HTR-8/SVneo (cell line): ENCODE measurements around the gene ACOX3.
"Not testable (repeated sequence)": the region's sequence is repeated elsewhere in the genome, so short reads cannot be mapped to it uniquely, and the experiment has no call there.

Experiments
- DNase-seq: peaks from one replicate; pipeline ENCODE4 v3.0.0; 2011; ENCODE audit warnings: low spot score, mixed read lengths; ENCODE audit not compliant: insufficient read length
- FAIRE-seq: peaks from 2 replicates; lab custom pipeline; 2011; peaks lifted over from hg19 to GRCh38; lab: Jason Lieb, UNC

ACOX3 gene

DNA sequence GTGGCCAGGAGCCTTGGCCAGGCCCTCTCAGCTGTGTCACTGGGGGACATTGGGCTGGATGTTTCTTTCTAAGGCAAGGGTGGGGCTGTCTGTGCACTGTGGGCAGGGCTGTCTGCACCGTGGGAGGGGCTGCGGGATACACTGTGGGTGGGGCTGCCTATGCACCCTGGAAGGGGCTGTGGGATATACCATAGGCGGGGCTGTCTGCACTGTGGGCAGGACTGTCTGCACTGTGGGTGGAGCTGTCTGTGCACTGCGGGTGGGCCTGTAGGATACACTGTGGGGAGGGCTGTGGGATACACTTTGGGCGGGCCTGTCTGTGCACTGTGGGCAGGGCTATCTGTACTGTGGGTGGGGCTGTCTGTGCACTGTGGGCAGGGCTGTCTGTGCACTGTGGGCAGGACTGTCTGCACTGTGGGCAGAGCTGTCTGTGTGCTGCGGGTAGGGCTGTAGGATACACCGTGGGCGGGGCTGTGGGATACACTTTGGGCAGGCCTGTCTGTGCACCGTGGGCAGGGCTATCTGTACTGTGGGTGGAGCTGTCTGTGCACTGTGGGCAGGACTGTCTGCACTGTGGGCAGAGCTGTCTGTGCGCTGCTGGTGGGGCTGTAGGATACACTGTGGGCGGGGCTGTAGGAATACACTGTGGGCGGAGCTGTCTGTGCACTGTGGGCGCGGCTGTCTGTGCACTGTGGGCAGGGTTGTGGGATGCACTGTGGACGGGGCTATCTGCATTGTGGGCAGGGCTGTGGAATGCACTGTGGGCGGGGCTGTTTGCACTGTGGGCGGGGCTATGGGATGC is 31.1 kb downstream of the ACOX3 start:
- peak; percentile 95 for FAIRE-seq
- DNase-seq = no peak

DNA sequence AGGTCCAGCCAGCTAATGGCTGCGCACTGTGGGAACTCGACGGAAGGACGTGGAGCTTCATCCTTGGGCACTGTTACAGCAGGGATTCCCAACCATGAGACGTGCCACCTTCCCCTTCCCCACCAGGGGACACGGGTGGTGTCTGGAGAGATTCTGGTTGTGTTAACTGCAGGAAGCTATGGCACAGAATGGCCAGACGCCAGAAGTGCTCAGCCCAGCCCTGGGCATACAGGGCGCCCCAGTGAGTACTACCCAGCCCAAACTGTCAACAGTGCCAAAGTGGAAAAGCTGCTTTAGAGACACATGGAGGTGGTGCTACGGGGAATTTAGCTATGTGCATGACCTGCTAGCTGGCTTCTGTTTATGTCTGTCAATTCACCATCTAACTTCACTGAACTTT is 32.8 kb downstream of the ACOX3 start:
- DNase-seq (no peak), FAIRE-seq (no peak)

DNA sequence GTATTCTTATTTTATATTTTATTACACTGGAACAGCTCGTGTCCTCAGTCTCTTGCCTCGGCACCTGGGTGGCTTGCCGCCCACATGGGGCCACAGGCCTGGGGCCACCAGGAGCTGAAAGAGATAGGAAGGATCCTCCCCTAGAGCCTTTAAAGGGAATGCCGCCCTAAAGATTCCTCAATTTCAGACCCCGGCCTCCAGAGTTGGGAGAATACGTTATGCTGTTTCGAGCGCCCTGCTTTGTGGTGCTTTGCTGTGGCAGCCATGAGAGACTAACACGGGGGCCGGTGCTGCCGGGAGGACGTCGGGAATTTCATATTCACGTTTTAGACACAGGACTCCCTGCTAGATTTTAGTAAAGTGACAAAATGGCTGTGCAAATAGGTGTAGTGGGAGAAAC is 33.2 kb downstream of the ACOX3 start:
- DNase-seq (no peak), FAIRE-seq (no peak)

DNA sequence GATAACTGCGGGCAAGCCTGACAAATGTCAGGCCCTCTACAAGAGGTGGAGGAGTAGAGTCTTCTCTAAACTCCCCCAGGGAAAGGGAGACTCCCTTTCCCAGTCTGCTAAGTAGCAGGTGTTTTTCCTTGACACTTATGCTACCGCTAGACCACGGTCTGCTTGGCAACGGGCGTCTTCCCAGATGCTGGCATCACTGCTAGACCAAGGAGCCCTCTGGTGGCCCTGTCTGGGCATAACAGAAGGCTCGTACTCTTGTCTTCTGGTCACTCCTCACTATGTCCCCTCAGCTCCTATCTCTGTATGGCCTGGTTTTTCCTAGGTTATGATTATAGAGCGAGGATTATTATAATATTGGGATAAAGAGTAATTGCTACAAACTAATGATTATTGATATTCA is 33.6 kb downstream of the ACOX3 start:
- FAIRE-seq, DNase-seq: not testable (repeated sequence)

DNA sequence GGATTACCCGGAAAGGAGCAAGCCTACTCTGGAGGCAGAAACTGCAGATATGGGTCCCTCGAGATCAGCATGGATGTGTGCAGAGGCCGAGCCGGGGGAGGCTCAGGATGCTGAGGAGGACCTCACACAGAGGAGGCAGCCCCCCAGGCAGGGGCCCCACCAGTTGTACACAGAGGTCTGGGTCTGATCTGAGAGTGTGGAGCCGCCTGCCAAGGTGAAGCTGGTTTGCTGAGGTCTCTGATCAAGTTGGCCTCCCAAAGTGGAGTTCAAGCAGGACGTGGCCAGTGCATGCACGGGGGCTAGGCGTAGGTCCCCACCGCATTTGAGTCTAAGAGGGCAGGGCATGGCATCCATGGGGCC is 35.0 kb downstream of the ACOX3 start:
- FAIRE-seq = no peak
- DNase-seq = no peak

DNA sequence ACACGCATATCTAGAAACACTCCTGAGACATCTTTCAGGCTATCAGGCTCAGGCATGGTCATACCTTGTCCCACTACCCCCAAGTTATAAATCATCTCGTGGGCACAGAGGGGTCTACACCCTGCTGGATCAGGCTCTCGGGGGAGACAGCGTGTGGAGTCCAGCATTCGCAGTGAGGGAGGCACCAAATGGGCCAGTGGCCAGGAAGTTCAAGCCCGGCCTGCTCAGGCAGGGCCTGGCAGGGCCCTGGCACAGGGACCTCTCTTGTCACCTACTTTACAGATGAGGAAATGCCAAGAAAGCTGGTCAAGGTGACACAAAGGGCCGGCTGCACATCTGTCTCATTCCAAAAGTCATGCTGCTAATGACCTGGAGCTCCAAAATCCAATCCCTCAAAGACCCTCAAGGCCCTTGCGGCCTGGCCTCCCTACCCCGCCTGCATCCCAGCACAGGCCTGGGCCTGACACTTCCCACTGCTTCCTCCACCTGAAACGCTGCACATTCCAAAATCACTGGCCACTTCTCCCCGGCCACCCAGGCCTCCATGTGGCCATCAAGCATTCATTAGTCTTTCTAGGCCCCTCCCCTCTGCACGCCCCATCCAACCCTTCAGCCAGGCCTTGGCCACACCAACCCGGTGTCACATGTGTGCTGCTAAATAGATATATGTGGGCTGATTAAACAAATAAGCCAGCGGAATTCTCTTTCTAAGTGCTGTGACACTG is 35.6 kb downstream of the ACOX3 start:
- FAIRE-seq (no peak), DNase-seq (no peak)

DNA sequence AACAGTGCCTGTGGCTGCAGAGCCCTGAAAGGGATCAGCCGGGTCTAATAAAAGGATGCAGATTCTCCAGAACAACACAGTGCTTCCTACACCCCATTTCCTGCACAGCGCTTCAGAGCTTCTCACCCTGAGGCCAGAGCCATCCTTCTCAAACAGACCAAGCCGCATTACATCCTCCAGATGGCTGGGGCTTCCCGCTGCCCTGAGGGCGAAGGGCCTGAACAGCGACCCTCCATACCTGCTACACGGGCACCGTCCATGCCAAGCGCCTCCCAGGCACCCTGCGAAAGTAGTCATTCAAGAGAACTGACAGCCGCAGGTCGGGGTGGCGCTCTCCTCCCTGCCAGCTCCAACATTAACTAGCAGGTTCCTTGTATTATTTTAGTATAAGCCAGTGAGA is 36.5 kb downstream of the ACOX3 start:
- FAIRE-seq = no peak
- no peak for DNase-seq

DNA sequence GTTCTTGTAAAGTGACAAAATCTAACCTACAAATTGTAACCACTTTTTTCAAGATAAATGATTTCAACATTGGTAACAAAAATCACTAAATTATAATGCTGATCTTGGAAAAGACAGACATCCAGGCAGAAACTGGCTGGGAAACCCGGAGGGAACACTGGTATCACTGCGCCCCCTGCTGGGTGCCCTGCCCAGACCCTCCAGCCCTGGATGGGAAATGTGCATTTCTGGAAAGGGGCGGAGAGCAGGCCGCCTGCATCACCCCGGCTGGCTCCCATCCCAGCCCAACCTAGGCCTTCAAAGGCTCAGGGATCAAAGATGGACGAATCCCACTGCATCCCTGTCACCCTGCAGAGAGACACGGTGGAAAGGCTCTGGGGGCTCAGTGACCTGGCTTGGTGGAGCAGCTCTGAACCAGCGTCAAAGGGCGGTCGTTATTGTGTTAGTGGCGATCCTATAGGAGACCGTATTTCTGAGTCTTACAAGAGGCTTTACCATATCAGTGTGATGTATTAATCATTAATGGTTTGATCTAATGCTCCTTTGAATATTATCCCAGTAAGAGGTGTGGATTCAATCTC is 37.3 kb downstream of the ACOX3 start:
- FAIRE-seq (no peak), DNase-seq (peak; percentile 91)

DNA sequence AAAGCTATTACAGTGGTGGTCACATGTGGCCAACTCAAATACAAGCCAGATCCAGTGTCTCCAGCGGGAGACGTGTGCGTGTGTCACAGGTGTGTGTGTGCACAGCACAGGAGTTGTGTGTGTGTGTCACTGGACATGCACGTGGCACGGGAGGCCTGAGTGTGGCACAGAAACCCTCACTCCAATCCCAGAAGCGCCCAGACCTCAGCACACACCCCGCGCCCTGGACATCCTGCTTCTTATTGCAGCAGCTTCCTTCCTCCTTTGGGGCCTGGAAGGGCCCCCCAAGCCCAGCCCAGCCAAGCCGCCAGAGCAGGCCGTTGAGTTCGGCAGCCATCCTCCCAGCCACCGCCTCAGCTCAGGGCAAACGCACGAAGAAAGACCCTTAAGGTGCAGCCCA is 37.9 kb downstream of the ACOX3 start:
- DNase-seq (no peak), FAIRE-seq (no peak)

DNA sequence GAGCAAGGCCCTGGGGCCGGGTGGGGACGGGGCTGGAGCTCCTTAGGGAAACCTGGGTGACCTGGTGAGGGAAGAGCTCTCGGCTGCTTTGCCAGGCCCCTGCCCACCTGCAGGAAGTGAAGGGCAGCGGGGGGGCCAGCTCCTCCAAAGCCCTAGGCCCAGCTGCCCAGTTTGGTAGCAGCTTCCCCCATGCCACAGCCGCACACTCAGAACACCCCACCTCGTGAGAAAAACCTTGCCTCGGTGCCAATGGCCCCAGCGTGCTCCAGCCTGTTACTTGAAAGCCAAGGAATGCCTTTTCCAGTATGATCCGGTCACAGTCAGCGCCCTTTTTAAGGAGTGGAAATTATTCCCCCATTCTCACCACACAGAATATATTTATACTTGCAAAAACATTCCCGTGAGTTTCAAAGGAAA is 38.3 kb downstream of the ACOX3 start:
- no peak for FAIRE-seq
- DNase-seq = no peak

DNA sequence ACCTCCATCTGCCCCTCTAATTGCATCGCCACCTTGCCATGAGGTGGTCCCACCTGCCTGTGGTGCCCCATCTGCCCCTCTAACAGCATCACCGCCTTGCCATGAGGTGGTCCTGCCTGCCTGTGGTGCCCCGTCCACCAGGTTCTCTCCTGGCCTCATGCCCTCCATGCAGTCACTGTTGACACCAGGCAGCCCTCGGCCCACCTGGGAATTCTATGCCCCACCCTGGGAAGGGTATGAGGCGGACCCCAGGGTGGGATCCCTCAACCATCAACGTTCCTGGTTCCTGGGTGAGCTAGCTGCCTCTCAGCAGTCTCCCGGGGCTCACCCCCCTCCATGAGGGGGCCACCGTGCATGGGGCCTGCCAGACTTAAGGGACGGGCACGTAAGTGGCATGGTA is 38.9 kb downstream of the ACOX3 start:
- DNase-seq (no peak), FAIRE-seq (no peak)

DNA sequence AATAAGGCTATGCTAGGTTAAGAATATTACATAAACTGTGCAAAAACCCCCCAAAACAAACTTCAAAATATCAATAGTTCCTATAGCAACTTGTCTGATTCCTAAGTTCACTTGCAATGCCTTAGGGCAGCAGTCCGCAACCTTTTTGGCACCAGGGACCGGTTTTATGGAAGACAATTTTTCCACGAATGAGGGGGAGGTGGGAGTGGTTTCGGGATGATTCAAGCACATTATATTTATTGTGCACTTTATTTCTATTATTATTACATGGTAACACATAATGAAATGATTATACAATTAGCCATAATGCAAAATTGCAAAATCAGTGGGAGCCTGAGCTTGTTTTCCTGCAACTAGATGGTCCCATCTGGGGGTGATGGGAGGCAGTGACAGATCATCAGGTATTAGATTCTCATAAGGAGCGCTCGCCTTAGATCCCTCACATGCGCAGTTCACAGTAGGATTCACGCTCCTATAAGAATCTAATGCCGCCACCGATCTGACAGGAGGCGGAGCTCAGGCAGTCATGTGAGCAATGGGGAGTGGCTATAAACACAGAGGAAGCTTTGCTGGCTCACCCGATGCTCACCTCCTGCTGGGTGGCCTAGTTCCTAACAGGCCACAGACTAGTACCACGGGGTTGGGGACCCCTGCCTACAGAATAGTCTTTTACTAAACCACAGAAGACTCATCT is 39.7 kb downstream of the ACOX3 start:
- no peak for FAIRE-seq
- no peak for DNase-seq

DNA sequence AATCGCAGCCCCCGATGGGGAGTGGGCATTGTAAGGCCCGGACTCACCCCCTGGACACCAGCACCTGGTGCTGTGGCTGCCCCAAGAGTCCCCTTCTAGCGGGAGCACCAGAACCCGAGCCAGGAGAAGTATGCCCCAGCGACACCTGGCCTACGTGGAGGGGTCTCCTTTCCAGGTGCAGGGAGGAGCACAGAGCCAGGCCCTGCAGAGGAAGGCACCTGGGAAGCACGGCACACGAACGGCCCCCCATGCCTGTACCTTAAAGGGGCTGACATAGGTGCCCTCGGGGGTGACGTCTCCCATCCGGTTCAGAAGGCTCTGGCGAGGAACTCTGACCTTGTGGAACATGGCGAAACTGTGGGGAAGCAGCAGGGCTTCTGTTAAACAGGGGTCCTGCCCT is 41.2 kb downstream of the ACOX3 start:
- no peak for FAIRE-seq
- DNase-seq = no peak

DNA sequence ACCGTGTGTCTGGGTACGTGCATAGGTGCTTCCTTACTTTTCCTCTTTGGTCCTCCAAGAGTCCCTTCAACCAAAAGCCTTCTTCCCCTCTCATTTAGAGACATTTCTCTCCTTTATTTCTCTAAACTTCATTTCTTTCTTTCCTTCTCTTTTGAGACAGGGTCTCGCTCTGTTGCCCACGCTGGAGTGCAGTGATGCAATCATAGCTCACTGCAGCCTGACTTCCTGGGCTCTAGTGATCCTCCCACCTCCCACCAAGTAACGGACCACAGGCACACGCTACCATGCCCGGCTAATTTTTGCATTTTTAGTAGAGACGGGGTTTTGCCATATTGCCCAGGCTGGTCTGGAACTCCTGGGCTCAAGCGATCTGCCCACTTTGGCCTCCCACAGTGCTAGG is 42.2 kb downstream of the ACOX3 start:
- no peak for FAIRE-seq
- DNase-seq = no peak

DNA sequence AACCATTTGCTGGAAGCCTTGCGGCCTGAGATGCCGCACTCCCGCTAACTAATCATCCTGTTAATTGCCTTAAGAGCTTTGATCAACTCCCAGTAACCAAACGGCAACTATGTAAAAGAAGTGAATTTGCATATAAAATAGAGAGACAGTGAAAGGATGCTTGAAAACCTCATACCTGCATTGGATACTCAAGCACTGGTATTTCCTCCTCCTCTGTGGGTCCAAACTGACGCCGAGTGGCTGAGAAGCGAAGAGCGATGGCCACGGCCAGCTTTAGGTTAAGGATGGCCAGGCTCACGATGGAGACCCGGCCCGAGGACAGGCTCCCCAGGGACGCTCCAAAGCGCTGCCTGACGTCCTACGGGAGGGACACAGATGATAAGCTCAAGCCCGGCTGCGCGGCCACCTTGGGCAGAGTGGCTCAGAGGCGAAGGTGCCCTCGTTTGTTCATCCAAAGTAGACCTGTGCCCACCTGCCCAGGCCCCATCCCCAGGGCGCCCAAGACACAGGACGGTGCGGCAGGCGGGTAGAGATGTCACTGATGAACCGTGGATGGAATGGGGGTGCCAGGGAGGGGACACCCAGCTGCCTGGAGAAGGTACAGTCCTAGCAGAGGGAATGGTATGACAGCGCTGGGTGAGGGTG is 43.6 kb downstream of the ACOX3 start:
- DNase-seq = no peak
- no peak for FAIRE-seq

DNA sequence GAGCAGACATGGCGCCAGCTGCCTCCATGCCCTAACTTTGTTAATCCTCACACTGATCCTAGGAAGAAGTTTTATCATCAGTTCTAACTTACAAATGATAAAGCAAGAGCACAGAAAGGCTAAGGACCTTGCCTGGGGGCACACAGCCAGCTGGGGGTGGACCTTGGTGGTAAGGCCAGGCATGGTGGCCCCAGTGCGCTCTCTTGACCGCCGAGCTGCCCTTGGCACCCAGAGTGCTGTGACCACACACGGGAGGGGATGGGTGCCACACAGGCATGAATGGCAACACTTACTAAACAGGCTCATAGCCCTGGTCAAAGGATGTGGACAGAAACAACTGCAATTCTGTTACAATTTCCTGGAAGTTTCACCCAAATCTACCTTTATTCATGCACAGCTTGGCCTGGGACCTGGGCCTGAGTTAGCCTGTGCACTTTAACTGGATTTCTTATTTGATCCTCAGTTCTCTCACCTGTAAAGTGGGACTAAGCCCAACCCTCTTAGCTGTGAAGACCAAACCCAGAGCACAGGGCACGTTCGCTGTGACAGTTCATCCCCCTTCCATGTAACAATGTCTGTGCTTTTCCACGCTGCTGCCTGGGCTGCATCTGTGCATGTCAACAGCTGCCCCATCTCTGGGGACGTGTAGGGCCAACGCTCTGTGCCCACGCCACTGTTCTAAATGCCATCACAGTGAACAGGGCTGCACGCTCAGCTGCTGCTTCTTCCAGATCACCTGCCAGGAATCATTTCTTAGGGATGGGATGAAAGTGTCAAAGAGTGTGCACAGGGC is 44.8 kb downstream of the ACOX3 start:
- no peak for FAIRE-seq
- no peak for DNase-seq

DNA sequence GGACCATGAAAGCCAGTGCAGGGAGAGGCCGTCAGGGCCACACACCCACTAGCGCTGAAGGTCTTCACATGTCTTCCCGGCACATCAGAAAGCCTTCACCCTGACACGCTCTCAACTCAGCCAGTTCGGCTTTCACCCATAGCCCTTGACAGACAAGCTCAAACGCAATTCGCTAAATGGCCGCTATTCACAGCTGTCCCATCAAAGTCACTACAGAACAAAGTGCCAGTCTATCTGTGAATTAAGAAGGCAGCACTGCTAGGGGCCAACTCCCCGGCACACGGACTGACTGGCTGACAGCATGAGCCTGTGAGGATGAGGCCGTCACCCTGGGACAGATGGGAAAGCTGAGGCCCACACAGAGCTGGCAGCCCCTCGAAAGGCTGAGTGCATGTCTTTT is 45.7 kb downstream of the ACOX3 start:
- no peak for FAIRE-seq
- DNase-seq = no peak

DNA sequence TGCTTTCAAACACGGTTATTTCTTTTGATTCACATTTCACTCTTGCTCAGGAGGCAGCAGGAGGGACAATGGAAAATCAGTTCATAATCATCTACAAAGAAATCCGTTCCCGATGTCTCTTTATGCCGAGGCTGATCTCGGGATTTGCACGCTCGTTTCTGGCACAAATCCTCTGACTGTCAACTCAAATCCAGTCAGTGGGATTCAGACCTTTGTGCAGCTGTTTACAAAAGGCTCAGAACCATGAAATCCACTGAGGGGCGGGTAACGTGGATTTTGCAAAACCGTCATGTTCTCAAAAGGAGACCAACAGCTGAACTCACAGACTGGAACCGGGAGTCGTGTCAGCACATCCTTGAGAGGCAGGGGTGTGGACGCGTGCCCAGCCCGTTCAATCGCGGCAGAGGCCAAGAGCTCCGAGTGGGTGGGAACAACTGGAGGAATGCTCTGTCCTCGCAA is 46.4 kb downstream of the ACOX3 start:
- no peak for FAIRE-seq

DNA sequence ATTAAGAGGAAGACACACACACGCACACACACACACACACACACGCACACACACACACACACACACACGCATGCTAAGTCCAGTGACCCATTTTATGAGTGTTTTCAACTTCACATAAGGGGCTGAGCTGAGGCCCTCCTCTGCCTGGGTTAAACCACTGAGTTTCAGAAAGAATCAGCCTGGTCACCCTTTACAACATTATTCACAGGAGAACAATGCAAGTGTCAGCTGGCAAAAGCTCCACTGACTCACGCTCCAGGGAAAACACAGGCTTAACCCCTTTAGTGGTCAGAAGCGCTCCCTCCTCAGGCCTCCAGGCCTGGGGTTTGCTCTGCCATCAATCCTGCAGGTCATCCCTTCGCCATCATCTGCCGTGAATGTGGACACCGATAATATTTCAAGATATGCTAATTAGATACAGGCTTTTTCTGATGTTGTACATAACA is 46.9 kb downstream of the ACOX3 start:
- FAIRE-seq (peak; percentile 65), DNase-seq (peak; percentile 91)

More for the DNA sequence above, 46.4 kb downstream of the ACOX3 start:
- no peak for DNase-seq
